Ovary (tissue), 3 donors: ENCODE data around the gene TMEM114.

Experiments
- CTCF ChIP-seq, 3 donors: fragments of 450-650 bp in 2 of 3; fragments of 200-600 bp in 1 of 3; IDR thresholded peaks; one replicate each; pipeline versions ENCODE4 v1.5.1 to v1.8.0; 2016 to 2022; ENCODE audit warnings: antibody characterized with exemption in 3 of 3, mild to moderate bottlenecking in 1 of 3
- POLR2A ChIP-seq: fragments of 450-650 bp; IDR thresholded peaks from one replicate; pipeline ENCODE4 v1.6.1; 2017; ENCODE audit warnings: antibody characterized with exemption, mild to moderate bottlenecking, moderate library complexity
- donor health status: DM: no; HTN: no; CAD: no.

- TF ChIP-seq CTCF (IDR thresholded peaks at IDR 0.05) = no peak
- no peak for TF ChIP-seq POLR2A
These were observed 24.8 kb downstream of the TMEM114 start for GRCh38 chr16:8565498-8565897.
